CD14-positive monocyte (primary cell): ENCODE data around the gene MEOX1. TPM values are rescaled to one million over a fixed set of nuclear protein-coding genes. Genes with fewer than 3 reads are reported as not detected.

Source experiments
- DNase-seq, 3 donors: peaks; one replicate each; pipeline ENCODE4 v3.0.0-alpha.2; 2011 to 2022
- H2AFZ ChIP-seq: 2 replicates; pipeline ENCODE4 v1.6.0; 2012; ENCODE audit warnings: mild to moderate bottlenecking, low read depth, low read length, inconsistent platforms; ENCODE audit not compliant: insufficient read depth, poor library complexity, severe bottlenecking
- H3K27ac ChIP-seq, 2 donors: 1 replicate in 1 of 2; 2 replicates in 1 of 2; pipeline ENCODE4 v1.5.1; 2012 to 2013; ENCODE audit warnings: low read length in 2 of 2, control low read depth in 1 of 2, inconsistent platforms in 1 of 2, low read depth in 1 of 2, mild to moderate bottlenecking in 1 of 2
- H3K27me3 ChIP-seq, 2 donors: one replicate each; pipeline versions ENCODE4 v1.6.0 to v1.6.1; 2011 to 2013; ENCODE audit warnings: low read length in 2 of 2; ENCODE audit not compliant: control insufficient read depth in 2 of 2, insufficient read depth in 2 of 2
- H3K36me3 ChIP-seq, 2 donors: replicated peaks in 1 of 2; 1 replicate in 1 of 2; 2 replicates in 1 of 2; pipeline versions ENCODE4 v1.5.1 to v1.6.1; 2012 to 2013; ENCODE audit warnings: low read length in 2 of 2, control low read depth in 1 of 2, inconsistent platforms in 1 of 2, mild to moderate bottlenecking in 1 of 2; ENCODE audit not compliant: insufficient read depth in 2 of 2, control insufficient read depth in 1 of 2
- H3K4me1 ChIP-seq, 2 donors: 1 replicate in 1 of 2; 2 replicates in 1 of 2; pipeline versions ENCODE4 v1.5.1 to v1.6.1; 2012 to 2013; ENCODE audit warnings: low read length in 2 of 2, control low read depth in 1 of 2, inconsistent platforms in 1 of 2, mild to moderate bottlenecking in 1 of 2, moderate library complexity in 1 of 2; ENCODE audit not compliant: insufficient read depth in 2 of 2, control insufficient read depth in 1 of 2
- H3K4me2 ChIP-seq: replicated peaks from 2 replicates; pipeline ENCODE3; 2012; ENCODE audit warnings: low read length, moderate library complexity, mild to moderate bottlenecking; ENCODE audit not compliant: poor library complexity, severe bottlenecking; ENCODE audit errors: extremely low read depth
- H3K4me3 ChIP-seq, 3 experiments: fragments of 200-600 bp in 1 of 3; sonication (generic) in 1 of 3; replicated peaks in 1 of 3; 1 replicate in 2 of 3; 2 replicates in 1 of 3; pipeline ENCODE4 v1.5.1; 2011 to 2013; ENCODE audit warnings: low read length in 3 of 3, mild to moderate bottlenecking in 3 of 3, control low read depth in 2 of 3, low read depth in 2 of 3, inconsistent platforms in 1 of 3, moderate library complexity in 1 of 3
- H3K79me2 ChIP-seq: 2 replicates; pipeline ENCODE4 v1.6.0; 2012; ENCODE audit warnings: mild to moderate bottlenecking, control low read depth, inconsistent platforms, low read length, moderate library complexity; ENCODE audit not compliant: insufficient read depth
- H3K9ac ChIP-seq: 2 replicates; pipeline ENCODE4 v1.6.0; 2017; ENCODE audit warnings: low read length, mild to moderate bottlenecking; ENCODE audit not compliant: insufficient read depth, poor library complexity, severe bottlenecking
- H3K9me3 ChIP-seq, 2 donors: replicated peaks in 1 of 2; 1 replicate in 1 of 2; 2 replicates in 1 of 2; pipeline versions ENCODE4 v1.5.1 to v1.6.1; 2012 to 2013; ENCODE audit warnings: low read length in 2 of 2, control low read depth in 1 of 2; ENCODE audit not compliant: control insufficient read depth in 1 of 2, insufficient read depth in 1 of 2
- H4K20me1 ChIP-seq: 2 replicates; pipeline ENCODE4 v1.6.0; 2012; ENCODE audit warnings: mild to moderate bottlenecking, low read length, control low read depth, moderate library complexity; ENCODE audit not compliant: insufficient read depth
- H3K27ac Mint-ChIP-seq, 7 donors: one replicate each; pipeline ENCODE4 v1.8.0; 2020; ENCODE audit warnings: mild to moderate bottlenecking in 7 of 7, mixed read lengths in 7 of 7, moderate library complexity in 6 of 7, inconsistent platforms in 2 of 7
- H3K27me3 Mint-ChIP-seq, 3 donors: one replicate each; pipeline ENCODE4 v1.8.0; 2021 to 2022; ENCODE audit warnings: low read depth in 3 of 3, mild to moderate bottlenecking in 3 of 3, mixed read lengths in 3 of 3, moderate library complexity in 3 of 3, inconsistent platforms in 1 of 3
- H3K36me3 Mint-ChIP-seq, 2 donors: one replicate each; pipeline ENCODE4 v1.8.0; 2020; ENCODE audit warnings: mixed read lengths in 2 of 2, inconsistent platforms in 1 of 2, mild to moderate bottlenecking in 1 of 2
- H3K4me1 Mint-ChIP-seq: one replicate; pipeline ENCODE4 v1.8.0; 2020; ENCODE audit warnings: mild to moderate bottlenecking, mixed read lengths
- H3K4me3 Mint-ChIP-seq, 2 donors: one replicate each; pipeline ENCODE4 v1.8.0; 2020; ENCODE audit warnings: mild to moderate bottlenecking in 2 of 2, mixed read lengths in 2 of 2, moderate library complexity in 1 of 2
- H3K9me3 Mint-ChIP-seq, 7 donors: one replicate each; pipeline ENCODE4 v1.8.0; 2020 to 2022; ENCODE audit warnings: mixed read lengths in 7 of 7, mild to moderate bottlenecking in 6 of 7, moderate library complexity in 6 of 7, inconsistent platforms in 2 of 7
- WGBS: methylation state at CpG from one replicate; pipeline ENCODE4 v1.1.5; 2013; ENCODE audit warnings: missing lambda C conversion rate; ENCODE audit not compliant: insufficient coverage; 5-methylcytosine and 5-hydroxymethylcytosine counted together
- intact Hi-C, 2 donors: fragments of 100-400 bp; cut with micrococcal nuclease; formaldehyde crosslinking; loops; one replicate each; pipeline versions ENCODE4 v1.15.0 to v1.15.1; 2023
- polyA plus RNA-seq, 3 donors: library from polyadenylated mRNA; depleted of rRNA in 1 of 3; unstranded in 2 of 3; stranded (reverse) in 1 of 3; fragments of 300-500 nt in 2 of 3; fragments of >200 nt in 1 of 3; fragmentation: Illumina TruSeq in 2 of 3; gene quantifications; 1 replicate in 2 of 3; 2 replicates in 1 of 3; pipeline ENCODE4 v1.2.3, GENCODE V29; 2012 to 2021
- TF ChIP-seq, protein P1 (sequence below): fragments of 200-600 bp; IDR thresholded peaks from one replicate; pipeline ENCODE4 v1.8.0; 2022; ENCODE audit warnings: antibody characterized with exemption, mild to moderate bottlenecking

MEOX1 gene
- polyA plus RNA-seq, 3 donors, result 0.06 TPM; not detected in 2

DNA sequence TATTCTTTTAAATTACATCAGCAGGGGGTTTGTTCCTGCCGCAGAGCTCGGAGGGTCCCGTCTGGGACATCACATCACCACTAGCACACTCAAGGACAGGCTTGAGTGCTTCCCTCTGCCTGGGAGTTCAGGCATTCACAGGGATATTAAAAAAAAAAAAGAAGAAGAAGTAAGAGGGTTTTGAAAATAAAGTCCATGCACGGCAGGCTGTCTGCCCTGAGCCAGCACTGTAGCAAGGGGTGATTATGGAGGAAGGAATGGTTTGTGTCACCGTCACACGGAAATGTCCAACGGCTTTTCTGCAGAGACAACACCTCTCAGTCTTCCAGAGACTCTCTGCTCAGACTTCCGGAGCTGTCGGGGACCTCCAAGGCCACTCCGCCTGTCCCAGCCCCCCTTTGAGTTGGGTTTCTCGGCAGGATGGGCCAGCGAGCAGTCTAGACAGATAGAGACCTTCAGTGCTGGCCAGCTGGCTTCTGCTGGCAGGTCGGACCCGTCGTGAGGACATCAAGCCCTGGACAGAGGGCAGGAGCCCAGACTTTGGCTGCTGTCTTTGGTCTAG, 33.6 kb downstream of the MEOX1 start:
- TF ChIP-seq, protein P1, sequence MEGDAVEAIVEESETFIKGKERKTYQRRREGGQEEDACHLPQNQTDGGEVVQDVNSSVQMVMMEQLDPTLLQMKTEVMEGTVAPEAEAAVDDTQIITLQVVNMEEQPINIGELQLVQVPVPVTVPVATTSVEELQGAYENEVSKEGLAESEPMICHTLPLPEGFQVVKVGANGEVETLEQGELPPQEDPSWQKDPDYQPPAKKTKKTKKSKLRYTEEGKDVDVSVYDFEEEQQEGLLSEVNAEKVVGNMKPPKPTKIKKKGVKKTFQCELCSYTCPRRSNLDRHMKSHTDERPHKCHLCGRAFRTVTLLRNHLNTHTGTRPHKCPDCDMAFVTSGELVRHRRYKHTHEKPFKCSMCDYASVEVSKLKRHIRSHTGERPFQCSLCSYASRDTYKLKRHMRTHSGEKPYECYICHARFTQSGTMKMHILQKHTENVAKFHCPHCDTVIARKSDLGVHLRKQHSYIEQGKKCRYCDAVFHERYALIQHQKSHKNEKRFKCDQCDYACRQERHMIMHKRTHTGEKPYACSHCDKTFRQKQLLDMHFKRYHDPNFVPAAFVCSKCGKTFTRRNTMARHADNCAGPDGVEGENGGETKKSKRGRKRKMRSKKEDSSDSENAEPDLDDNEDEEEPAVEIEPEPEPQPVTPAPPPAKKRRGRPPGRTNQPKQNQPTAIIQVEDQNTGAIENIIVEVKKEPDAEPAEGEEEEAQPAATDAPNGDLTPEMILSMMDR, result no peak
- H3K4me3 ChIP-seq, result no peak overlapping the region
- 79% methylated on average over 8 of the region's 15 CpGs for WGBS
- no peak overlapping the region for H3K4me2 ChIP-seq
- Mint-ChIP-seq H3K9me3 (no peaks in the 10 kb centered on the region), H3K27me3 (peaks cover 7 to 18% (median 8%) of the 10 kb centered on the region in 3 donors), H3K27ac (no peak overlapping the region), H3K4me1 (peaks cover 3% of the 10 kb centered on the region), H3K36me3 (no peaks in the 10 kb centered on the region), H3K4me3 (no peak overlapping the region)
- no peaks in the 10 kb centered on the region for H3K36me3 ChIP-seq
- H3K9me3 ChIP-seq, result no peaks in the 10 kb centered on the region
- no peak overlapping the region for H2AFZ ChIP-seq
- H4K20me1 ChIP-seq, result no peaks in the 10 kb centered on the region
- H3K9ac ChIP-seq, result no peak overlapping the region
- H3K27ac ChIP-seq, result no peak overlapping the region
- intact Hi-C loops, result no loop called here
- no peak for DNase-seq
- H3K4me1 ChIP-seq, result no peaks in the 10 kb centered on the region
- no peaks in the 10 kb centered on the region for H3K27me3 ChIP-seq
- no peaks in the 10 kb centered on the region for H3K79me2 ChIP-seq

- H3K4me1 Mint-ChIP-seq, result peaks cover 3% of the 10 kb centered on the region
These were observed 34.1 kb downstream of the MEOX1 start for GRCh38 chr17:43627653-43628052.

More at GRCh38 chr17:43627653-43628052, 34.1 kb downstream of the MEOX1 start:
- no peak overlapping the region for H3K9ac ChIP-seq
- peaks cover 7 to 21% (median 8%) of the 10 kb centered on the region in 3 donors for H3K27me3 Mint-ChIP-seq
- H3K27ac ChIP-seq, result no peak overlapping the region
- no peak overlapping the region for H3K4me3 ChIP-seq
- H3K4me3 Mint-ChIP-seq, result no peak overlapping the region
- TF ChIP-seq, protein P1, result no peak
- no peaks in the 10 kb centered on the region for H3K27me3 ChIP-seq
- H3K36me3 ChIP-seq, result no peaks in the 10 kb centered on the region
- H3K27ac Mint-ChIP-seq, result no peak overlapping the region
- WGBS, result no CpG with 5 or more reads among the region's 5 CpGs
- no peaks in the 10 kb centered on the region for H3K9me3 ChIP-seq
- intact Hi-C loops, result no loop called here
- H3K9me3 Mint-ChIP-seq, result no peaks in the 10 kb centered on the region
- H3K79me2 ChIP-seq, result no peaks in the 10 kb centered on the region
- no peaks in the 10 kb centered on the region for H3K36me3 Mint-ChIP-seq
- H4K20me1 ChIP-seq, result no peaks in the 10 kb centered on the region
- no peak for DNase-seq
- no peak overlapping the region for H3K4me2 ChIP-seq
- no peaks in the 10 kb centered on the region for H3K4me1 ChIP-seq
- H2AFZ ChIP-seq, result no peak overlapping the region
